HCT116 (cell line): ENCODE measurements around the gene RGS8. TPM values are rescaled to one million over a fixed set of nuclear protein-coding genes. Genes with fewer than 3 reads are reported as not detected.

Experiments used
- ATAC-seq: fragments of 200-7000 bp; cut with Tn5 transposase; 2 replicates; pipeline ENCODE4 v1.9.1; 2020; ENCODE audit warnings: mild to moderate bottlenecking, moderate library complexity
- BruUV-seq: library from RNA; stranded (reverse); fragments of 400-500 nt; replicated peaks from 2 replicates; lab custom pipeline; 2021; lab: Mats Ljungman, UMichigan
- CTCF ChIA-PET: fragments of 300-600 bp; sonication (Branson Sonifier 250); formaldehyde crosslinking; loops from one replicate; lab custom pipeline; 2021; ENCODE audit warnings: antibody characterized with exemption; lab: Charles Lee
- POLR2A ChIA-PET: fragments of 300-600, 350-600 bp; sonication (Branson Sonifier 250); formaldehyde crosslinking; loops from one replicate; lab custom pipeline; 2021; ENCODE audit warnings: antibody characterized with exemption; lab: Charles Lee
- RAD21 ChIA-PET, 2 experiments: fragments of 300-600 bp; sonication (Branson Sonifier 250); formaldehyde crosslinking; loops; one replicate each; lab custom pipeline; 2023; ENCODE audit warnings: low total read pairs in 2 of 2; ENCODE audit not compliant: uncharacterized antibody in 2 of 2, unreplicated experiment in 2 of 2, low non-redundant PET in 1 of 2; lab: Charles Lee
- DNase-seq: peaks from one replicate; pipeline ENCODE4 v3.0.0-alpha.2; 2010; ENCODE audit warnings: low read depth, low spot score
- H2AFZ ChIP-seq: fragments of 200-600 bp; shearing (Covaris generic), sonication (generic); 2 replicates; pipeline ENCODE4 v1.6.1; 2017; ENCODE audit warnings: low read depth, mixed run types, mixed read lengths, antibody characterized with exemption, low read length; ENCODE audit not compliant: poor library complexity, severe bottlenecking
- H3K27ac ChIP-seq: 2 replicates; pipeline ENCODE4 v1.5.1; 2012; ENCODE audit warnings: low read depth, low read length
- H3K27me3 ChIP-seq: fragments of 200-600 bp; sonication (generic); 2 replicates; pipeline ENCODE4 v1.6.1; 2016; ENCODE audit warnings: mixed run types, low read length, mixed read lengths; ENCODE audit not compliant: insufficient read depth
- H3K36me3 ChIP-seq, 2 experiments: fragments of 200-500 bp in 1 of 2; fragments of 200-600 bp in 1 of 2; sonication (Bioruptor generic) in 1 of 2; sonication (generic) in 1 of 2; 2 replicates each; pipeline versions ENCODE4 v1.5.1 to v1.6.1; 2014 to 2016; ENCODE audit warnings: low read length in 2 of 2, inconsistent platforms in 1 of 2, mixed read lengths in 1 of 2, mixed run types in 1 of 2; ENCODE audit not compliant: insufficient read depth in 2 of 2, control insufficient read depth in 1 of 2
- H3K4me1 ChIP-seq, 2 experiments: fragments of 200-600 bp in 1 of 2; sonication (generic) in 1 of 2; 2 replicates each; pipeline versions ENCODE4 v1.5.1 to v1.6.1; 2012 to 2017; ENCODE audit warnings: low read length in 2 of 2, inconsistent platforms in 1 of 2, mild to moderate bottlenecking in 1 of 2, mixed read lengths in 1 of 2, mixed run types in 1 of 2, moderate library complexity in 1 of 2; ENCODE audit not compliant: insufficient read depth in 2 of 2, control insufficient read depth in 1 of 2
- H3K4me2 ChIP-seq: fragments of 200-600 bp; sonication (generic); 2 replicates; pipeline ENCODE4 v1.6.1; 2017; ENCODE audit warnings: mixed run types, low read length, mixed read lengths
- H3K4me3 ChIP-seq, 2 experiments: fragments of 200-600 bp in 1 of 2; sonication (generic) in 1 of 2; replicated peaks in 1 of 2; 2 replicates each; pipeline ENCODE4 v1.5.1; 2011 to 2016; ENCODE audit warnings: low read length in 2 of 2, control low read depth in 1 of 2, low read depth in 1 of 2, mild to moderate bottlenecking in 1 of 2, mixed read lengths in 1 of 2, mixed run types in 1 of 2
- H3K79me2 ChIP-seq: fragments of 200-600 bp; sonication (generic); 2 replicates; pipeline ENCODE4 v1.6.1; 2017; ENCODE audit warnings: mild to moderate bottlenecking, mixed run types, low read length, moderate library complexity, mixed read lengths; ENCODE audit not compliant: insufficient read depth
- H3K9ac ChIP-seq: fragments of 200-600 bp; sonication (generic); 2 replicates; pipeline ENCODE4 v1.6.1; 2016; ENCODE audit warnings: low read length, mixed read lengths
- H3K9me2 ChIP-seq: fragments of 200-600 bp; sonication (generic), shearing (Covaris generic); 2 replicates; pipeline ENCODE4 v1.6.1; 2017; ENCODE audit warnings: mixed run types, mild to moderate bottlenecking, moderate library complexity; ENCODE audit not compliant: insufficient read depth
- H3K9me3 ChIP-seq, 2 experiments: fragments of 200-500 bp in 1 of 2; fragments of 200-600 bp in 1 of 2; sonication (Bioruptor generic) in 1 of 2; sonication (generic) in 1 of 2; 2 replicates each; pipeline ENCODE4 v1.6.1; 2014 to 2017; ENCODE audit warnings: low read length in 2 of 2, mixed read lengths in 2 of 2, inconsistent platforms in 1 of 2, low read depth in 1 of 2, mild to moderate bottlenecking in 1 of 2, mixed run types in 1 of 2, moderate library complexity in 1 of 2; ENCODE audit not compliant: control insufficient read depth in 1 of 2, insufficient read depth in 1 of 2
- H4K20me1 ChIP-seq: fragments of 200-600 bp; sonication (generic), shearing (Covaris generic); 2 replicates; pipeline ENCODE4 v1.6.1; 2017; ENCODE audit warnings: mixed run types, mild to moderate bottlenecking, moderate library complexity; ENCODE audit not compliant: insufficient read depth
- CBX3 ChIP-seq: IDR thresholded peaks from 2 replicates; pipeline ENCODE4 v1.6.1; 2012; ENCODE audit warnings: low read depth
- CEBPB ChIP-seq: IDR thresholded peaks from 2 replicates; pipeline ENCODE4 v1.6.1; 2012; ENCODE audit warnings: low read depth
- EGR1 ChIP-seq: IDR thresholded peaks from 2 replicates; pipeline ENCODE4 v1.6.1; 2012; ENCODE audit warnings: low read depth
- ELF1 ChIP-seq: IDR thresholded peaks from 2 replicates; pipeline ENCODE4 v1.6.1; 2012; ENCODE audit warnings: low read depth, borderline replicate concordance
- EZH2 ChIP-seq: fragments of 200-600 bp; sonication (generic); IDR thresholded peaks from 2 replicates; pipeline ENCODE4 v1.6.1; 2017; ENCODE audit warnings: antibody characterized with exemption, mixed run types
- EZH2phosphoT487 ChIP-seq: fragments of 200-600 bp; IDR thresholded peaks from 2 replicates; pipeline ENCODE4 v1.6.1; 2018; ENCODE audit warnings: antibody characterized with exemption, borderline replicate concordance
- FOSL1 ChIP-seq: IDR thresholded peaks from 2 replicates; pipeline ENCODE4 v1.6.1; 2012; ENCODE audit warnings: low read depth
- JUND ChIP-seq: IDR thresholded peaks from 2 replicates; pipeline ENCODE4 v1.6.1; 2012
- POLR2AphosphoS5 ChIP-seq: IDR thresholded peaks from 2 replicates; pipeline ENCODE4 v1.6.1; 2011; ENCODE audit warnings: mild to moderate bottlenecking, low read depth, low read length, moderate library complexity
- RAD21 ChIP-seq: IDR thresholded peaks from 2 replicates; pipeline ENCODE4 v1.6.1; 2012; ENCODE audit warnings: low read depth, mild to moderate bottlenecking
- SIN3A ChIP-seq: IDR thresholded peaks from 2 replicates; pipeline ENCODE4 v1.6.1; 2012; ENCODE audit warnings: low read depth
- SP1 ChIP-seq: IDR thresholded peaks from 2 replicates; pipeline ENCODE4 v1.6.1; 2012; ENCODE audit warnings: low read depth
- SRF ChIP-seq: IDR thresholded peaks from 2 replicates; pipeline ENCODE4 v1.6.1; 2012; ENCODE audit warnings: low read depth
- TCF7L2 ChIP-seq: IDR thresholded peaks from 2 replicates; pipeline ENCODE4 v1.7.0; 2011; ENCODE audit warnings: borderline replicate concordance, inconsistent platforms; ENCODE audit not compliant: insufficient read depth, insufficient read length; ENCODE audit errors: extremely low read depth
- YY1 ChIP-seq: IDR thresholded peaks from 2 replicates; pipeline ENCODE4 v1.6.1; 2011; ENCODE audit warnings: low read length, low read depth, moderate library complexity, mild to moderate bottlenecking; ENCODE audit not compliant: insufficient replicate concordance; ENCODE audit errors: extremely low read depth
- ZBTB33 ChIP-seq: IDR thresholded peaks from 2 replicates; pipeline ENCODE4 v1.6.1; 2011; ENCODE audit warnings: mild to moderate bottlenecking, low read length, moderate library complexity; ENCODE audit not compliant: insufficient replicate concordance; ENCODE audit errors: extremely low read depth
- ZFX ChIP-seq: fragments of 450-650 bp; IDR thresholded peaks from 2 replicates; pipeline ENCODE4 v1.6.1; 2017
- intact Hi-C: fragments of 100-400 bp; cut with micrococcal nuclease; formaldehyde crosslinking; loops from 2 replicates; pipeline ENCODE4 v1.10.0; 2022
- total RNA-seq: library from RNA; stranded (reverse); gene quantifications from one replicate; pipeline ENCODE4 v1.2.1, GENCODE V29; 2021; ENCODE audit not compliant: unreplicated experiment
- TF ChIP-seq, protein P1 (sequence below), 3 experiments: fragments of 200-600 bp in 1 of 3; sonication (generic) in 1 of 3; IDR thresholded peaks in 2 of 3; conservative IDR thresholded peaks in 1 of 3; 2 replicates each; pipeline ENCODE4 v1.5.1; 2012 to 2017; ENCODE audit warnings: low read depth in 2 of 3, low read length in 2 of 3, antibody characterized with exemption in 1 of 3, borderline replicate concordance in 1 of 3, control low read depth in 1 of 3, mild to moderate bottlenecking in 1 of 3, mixed read lengths in 1 of 3, mixed run types in 1 of 3, moderate library complexity in 1 of 3; ENCODE audit not compliant: insufficient read depth in 1 of 3
- TF ChIP-seq, protein P2 (sequence below): IDR thresholded peaks from 2 replicates; pipeline ENCODE4 v1.6.1; 2012; ENCODE audit warnings: low read depth

The RGS8 gene
- total RNA-seq, 1 experiment from 2014 or later = not detected

DNA sequence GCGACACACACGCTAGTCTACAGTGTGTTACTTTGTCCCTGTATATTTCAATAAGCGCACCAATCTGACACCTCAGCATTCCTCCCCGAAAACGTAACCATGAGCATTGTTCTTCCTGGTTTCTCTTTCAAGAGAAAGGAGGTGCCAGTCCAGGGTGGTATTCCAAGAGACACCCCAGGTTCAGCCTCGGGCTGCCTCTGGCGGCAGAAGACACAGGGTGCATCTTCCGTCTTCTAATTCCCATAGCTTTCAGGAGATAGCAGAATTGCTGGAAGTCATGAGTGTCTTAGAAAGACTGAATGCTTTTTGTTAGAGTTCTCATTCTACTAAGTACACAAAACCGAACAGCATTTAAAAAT is 15.9 kb upstream of the RGS8 start:
- H3K4me3 ChIP-seq = no peak overlapping the region
- no peak for ATAC-seq

More for the DNA sequence above, 15.9 kb upstream of the RGS8 start:
- no peaks in the 10 kb centered on the region for H3K9me2 ChIP-seq
- H3K4me2 ChIP-seq = no peak overlapping the region
- RAD21 ChIA-PET = no interaction called here
- H3K27me3 ChIP-seq = no peaks in the 10 kb centered on the region
- H3K36me3 ChIP-seq = no peaks in the 10 kb centered on the region
- CTCF ChIA-PET = no interaction called here
- H3K4me1 ChIP-seq = no peaks in the 10 kb centered on the region
- no peak overlapping the region for H3K27ac ChIP-seq
- no peak overlapping the region for H2AFZ ChIP-seq
- no peaks in the 10 kb centered on the region for H4K20me1 ChIP-seq
- intact Hi-C loops = no loop called here
- no peak overlapping the region for H3K9ac ChIP-seq
- no peak for DNase-seq
- POLR2A ChIA-PET = no interaction called here
- no peaks in the 10 kb centered on the region for H3K9me3 ChIP-seq
- TF ChIP-seq RAD21 = no peak
- TF ChIP-seq, protein P1, sequence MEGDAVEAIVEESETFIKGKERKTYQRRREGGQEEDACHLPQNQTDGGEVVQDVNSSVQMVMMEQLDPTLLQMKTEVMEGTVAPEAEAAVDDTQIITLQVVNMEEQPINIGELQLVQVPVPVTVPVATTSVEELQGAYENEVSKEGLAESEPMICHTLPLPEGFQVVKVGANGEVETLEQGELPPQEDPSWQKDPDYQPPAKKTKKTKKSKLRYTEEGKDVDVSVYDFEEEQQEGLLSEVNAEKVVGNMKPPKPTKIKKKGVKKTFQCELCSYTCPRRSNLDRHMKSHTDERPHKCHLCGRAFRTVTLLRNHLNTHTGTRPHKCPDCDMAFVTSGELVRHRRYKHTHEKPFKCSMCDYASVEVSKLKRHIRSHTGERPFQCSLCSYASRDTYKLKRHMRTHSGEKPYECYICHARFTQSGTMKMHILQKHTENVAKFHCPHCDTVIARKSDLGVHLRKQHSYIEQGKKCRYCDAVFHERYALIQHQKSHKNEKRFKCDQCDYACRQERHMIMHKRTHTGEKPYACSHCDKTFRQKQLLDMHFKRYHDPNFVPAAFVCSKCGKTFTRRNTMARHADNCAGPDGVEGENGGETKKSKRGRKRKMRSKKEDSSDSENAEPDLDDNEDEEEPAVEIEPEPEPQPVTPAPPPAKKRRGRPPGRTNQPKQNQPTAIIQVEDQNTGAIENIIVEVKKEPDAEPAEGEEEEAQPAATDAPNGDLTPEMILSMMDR (IDR thresholded peaks at IDR 0.05 in 2 of 3, conservative IDR thresholded peaks at IDR 0.05 in 1 of 3; ENCODE audit: borderline replicate concordance in 1 of 3, insufficient read depth in 1 of 3, low read depth in 2 of 3, low read length in 2 of 3) = no peak
- no peak for TF ChIP-seq CBX3
- TF ChIP-seq ZFX = no peak
- no peak for TF ChIP-seq POLR2AphosphoS5
- no peak for TF ChIP-seq ZBTB33
- TF ChIP-seq EZH2phosphoT487 = no peak
- no peak for TF ChIP-seq SRF
- no peak for TF ChIP-seq ELF1
- TF ChIP-seq, protein P2, sequence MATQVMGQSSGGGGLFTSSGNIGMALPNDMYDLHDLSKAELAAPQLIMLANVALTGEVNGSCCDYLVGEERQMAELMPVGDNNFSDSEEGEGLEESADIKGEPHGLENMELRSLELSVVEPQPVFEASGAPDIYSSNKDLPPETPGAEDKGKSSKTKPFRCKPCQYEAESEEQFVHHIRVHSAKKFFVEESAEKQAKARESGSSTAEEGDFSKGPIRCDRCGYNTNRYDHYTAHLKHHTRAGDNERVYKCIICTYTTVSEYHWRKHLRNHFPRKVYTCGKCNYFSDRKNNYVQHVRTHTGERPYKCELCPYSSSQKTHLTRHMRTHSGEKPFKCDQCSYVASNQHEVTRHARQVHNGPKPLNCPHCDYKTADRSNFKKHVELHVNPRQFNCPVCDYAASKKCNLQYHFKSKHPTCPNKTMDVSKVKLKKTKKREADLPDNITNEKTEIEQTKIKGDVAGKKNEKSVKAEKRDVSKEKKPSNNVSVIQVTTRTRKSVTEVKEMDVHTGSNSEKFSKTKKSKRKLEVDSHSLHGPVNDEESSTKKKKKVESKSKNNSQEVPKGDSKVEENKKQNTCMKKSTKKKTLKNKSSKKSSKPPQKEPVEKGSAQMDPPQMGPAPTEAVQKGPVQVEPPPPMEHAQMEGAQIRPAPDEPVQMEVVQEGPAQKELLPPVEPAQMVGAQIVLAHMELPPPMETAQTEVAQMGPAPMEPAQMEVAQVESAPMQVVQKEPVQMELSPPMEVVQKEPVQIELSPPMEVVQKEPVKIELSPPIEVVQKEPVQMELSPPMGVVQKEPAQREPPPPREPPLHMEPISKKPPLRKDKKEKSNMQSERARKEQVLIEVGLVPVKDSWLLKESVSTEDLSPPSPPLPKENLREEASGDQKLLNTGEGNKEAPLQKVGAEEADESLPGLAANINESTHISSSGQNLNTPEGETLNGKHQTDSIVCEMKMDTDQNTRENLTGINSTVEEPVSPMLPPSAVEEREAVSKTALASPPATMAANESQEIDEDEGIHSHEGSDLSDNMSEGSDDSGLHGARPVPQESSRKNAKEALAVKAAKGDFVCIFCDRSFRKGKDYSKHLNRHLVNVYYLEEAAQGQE = no peak
- no peak for TF ChIP-seq TCF7L2
- no peak for TF ChIP-seq EGR1
- no peak for TF ChIP-seq EZH2
- TF ChIP-seq YY1 = no peak
- no peak for TF ChIP-seq SP1
- no peak for TF ChIP-seq FOSL1
- no peak for TF ChIP-seq JUND
- TF ChIP-seq CEBPB = no peak
- no peak for TF ChIP-seq SIN3A
- TF ChIP-seq, all 23 proteins: peak for 0
- H3K79me2 ChIP-seq = no peaks in the 10 kb centered on the region
- no TSS peak for BruUV-seq
